Mammary epithelial cell (primary cell): ENCODE measurements around the gene GSS.
"Not testable (repeated sequence)": the region's sequence is repeated elsewhere in the genome, so short reads cannot be mapped to it uniquely, and the experiment has no call there.

Source experiments
- CTCF ChIP-seq, 2 donors: IDR thresholded peaks in 1 of 2; conservative IDR thresholded peaks in 1 of 2; 2 replicates each; pipeline ENCODE4 v1.5.1; 2011 to 2012; ENCODE audit warnings: inconsistent platforms in 2 of 2, low read length in 2 of 2, mild to moderate bottlenecking in 2 of 2, control low read depth in 1 of 2, low read depth in 1 of 2; ENCODE audit not compliant: insufficient read depth in 1 of 2; ENCODE audit errors: extremely low read depth in 1 of 2
- EZH2 ChIP-seq: IDR thresholded peaks from 2 replicates; pipeline ENCODE4 v1.6.1; 2012; ENCODE audit warnings: low read length, inconsistent platforms, borderline replicate concordance

- not testable (repeated sequence) for TF ChIP-seq CTCF (conservative IDR thresholded peaks at IDR 0.05 in 1 of 2, IDR thresholded peaks at IDR 0.05 in 1 of 2; ENCODE audit: extremely low read depth in 1 of 2, insufficient read depth in 1 of 2, low read depth in 1 of 2, low read length in 2 of 2); EZH2
These were observed 57.5 kb downstream of the GSS start for GRCh38 chr20:34898129-34898528.
